Activated T-cell treated with anti-CD3 and anti-CD28 coated beads, Interleukin-2, amount 50 U/mL, for 1 hour (primary cell): ENCODE measurements around the gene AEBP1.

ENCODE experiments used
- DNase-seq: peaks from one replicate; pipeline ENCODE4 v3.0.0-alpha.2; 2020

The AEBP1 gene

DNA sequence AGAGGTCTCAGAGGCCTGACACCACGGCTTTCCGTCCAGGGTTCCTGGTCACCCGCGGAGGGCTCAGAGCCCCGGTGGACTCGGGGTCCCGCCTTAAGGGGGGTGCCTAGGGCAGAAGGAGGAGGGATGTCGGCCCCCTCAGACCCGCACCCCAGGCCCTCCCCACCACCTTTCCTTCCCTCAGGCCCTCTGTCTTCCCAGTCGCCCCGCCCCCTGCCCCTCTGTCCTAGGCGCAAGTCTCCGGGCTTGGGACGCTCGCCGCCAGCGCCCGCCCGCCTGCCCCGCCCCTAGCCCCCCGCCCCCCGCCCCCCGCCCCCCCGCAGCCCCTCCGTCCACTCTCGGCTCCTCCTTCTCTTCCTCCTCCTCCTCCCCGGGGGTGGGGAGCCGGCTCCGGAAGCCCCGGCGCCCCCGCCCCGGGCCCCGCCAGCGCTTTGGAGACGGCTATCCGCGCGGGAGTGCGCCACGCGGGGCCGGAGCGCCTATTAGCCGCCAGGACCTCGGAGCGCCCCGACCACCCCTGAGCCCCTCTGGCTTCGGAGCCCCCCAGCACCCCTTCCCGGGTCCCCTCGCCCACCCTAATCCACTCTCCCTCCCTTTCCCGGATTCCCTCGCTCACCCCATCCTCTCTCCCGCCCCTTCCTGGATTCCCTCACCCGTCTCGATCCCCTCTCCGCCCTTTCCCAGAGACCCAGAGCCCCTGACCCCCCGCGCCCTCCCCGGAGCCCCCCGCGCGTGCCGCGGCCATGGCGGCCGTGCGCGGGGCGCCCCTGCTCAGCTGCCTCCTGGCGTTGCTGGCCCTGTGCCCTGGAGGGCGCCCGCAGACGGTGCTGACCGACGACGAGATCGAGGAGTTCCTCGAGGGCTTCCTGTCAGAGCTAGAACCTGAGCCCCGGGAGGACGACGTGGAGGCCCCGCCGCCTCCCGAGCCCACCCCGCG, at the start of gene AEBP1:
Gene AEBP1, plus strand, starts transcription at position 423 of the 937 bp plus-strand sequence. Its CDS starts 321 bp downstream, at position 744.
- peak; percentile 49 for DNase-seq

DNA sequence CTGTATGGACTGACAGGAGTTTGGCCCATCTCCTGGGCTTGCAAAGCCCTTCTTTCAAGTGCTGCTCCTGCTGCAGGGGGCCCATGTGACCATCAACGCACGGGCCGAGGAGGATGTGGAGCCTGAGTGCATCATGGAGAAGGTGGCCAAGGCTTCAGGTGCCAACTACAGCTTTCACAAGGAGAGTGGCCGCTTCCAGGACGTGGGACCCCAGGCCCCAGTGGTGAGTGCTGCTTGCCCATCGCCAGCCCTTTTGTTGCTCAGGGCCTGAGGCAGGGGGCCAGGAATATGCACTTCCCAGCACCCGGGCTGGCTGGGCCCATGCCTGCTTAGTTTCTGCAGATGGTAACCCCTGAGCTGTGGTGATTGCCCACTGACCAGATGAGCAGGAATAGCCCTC, 47.5 kb upstream of the AEBP1 start:
- DNase-seq = peak; percentile 14

DNA sequence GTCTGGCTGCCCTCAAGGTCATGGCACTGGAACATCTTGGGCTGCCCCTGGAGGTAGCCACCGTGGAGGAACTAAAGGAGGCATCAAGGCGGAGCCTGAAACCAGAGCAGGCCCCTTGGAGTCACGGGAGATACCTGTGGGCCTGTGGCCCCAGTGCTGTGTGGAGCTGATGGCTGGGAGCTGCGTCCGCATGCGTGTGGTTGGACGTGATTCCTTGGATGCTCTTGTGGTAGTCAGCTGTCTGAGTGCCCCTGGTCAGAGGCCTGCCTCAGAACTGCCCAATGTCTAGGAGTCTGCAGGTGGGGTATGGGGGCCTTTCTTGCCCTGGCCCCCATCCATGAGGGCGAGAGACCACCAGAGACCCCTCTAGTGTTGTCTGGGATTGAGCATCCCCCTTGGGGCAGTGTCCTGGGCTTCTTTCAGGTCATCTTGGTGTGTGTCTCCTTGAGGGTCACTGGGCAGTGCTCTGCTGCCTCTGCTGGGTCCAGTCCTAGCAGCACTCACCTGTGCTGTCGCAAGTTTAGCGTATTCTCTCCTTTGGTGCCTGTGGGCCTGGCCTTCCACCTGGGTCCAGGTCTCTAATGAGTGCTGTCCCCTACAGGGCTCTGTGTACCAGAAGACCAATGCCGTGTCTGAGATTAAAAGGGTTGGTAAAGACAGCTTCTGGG, 46.8 kb upstream of the AEBP1 start:
- peak; percentile 13 for DNase-seq

DNA sequence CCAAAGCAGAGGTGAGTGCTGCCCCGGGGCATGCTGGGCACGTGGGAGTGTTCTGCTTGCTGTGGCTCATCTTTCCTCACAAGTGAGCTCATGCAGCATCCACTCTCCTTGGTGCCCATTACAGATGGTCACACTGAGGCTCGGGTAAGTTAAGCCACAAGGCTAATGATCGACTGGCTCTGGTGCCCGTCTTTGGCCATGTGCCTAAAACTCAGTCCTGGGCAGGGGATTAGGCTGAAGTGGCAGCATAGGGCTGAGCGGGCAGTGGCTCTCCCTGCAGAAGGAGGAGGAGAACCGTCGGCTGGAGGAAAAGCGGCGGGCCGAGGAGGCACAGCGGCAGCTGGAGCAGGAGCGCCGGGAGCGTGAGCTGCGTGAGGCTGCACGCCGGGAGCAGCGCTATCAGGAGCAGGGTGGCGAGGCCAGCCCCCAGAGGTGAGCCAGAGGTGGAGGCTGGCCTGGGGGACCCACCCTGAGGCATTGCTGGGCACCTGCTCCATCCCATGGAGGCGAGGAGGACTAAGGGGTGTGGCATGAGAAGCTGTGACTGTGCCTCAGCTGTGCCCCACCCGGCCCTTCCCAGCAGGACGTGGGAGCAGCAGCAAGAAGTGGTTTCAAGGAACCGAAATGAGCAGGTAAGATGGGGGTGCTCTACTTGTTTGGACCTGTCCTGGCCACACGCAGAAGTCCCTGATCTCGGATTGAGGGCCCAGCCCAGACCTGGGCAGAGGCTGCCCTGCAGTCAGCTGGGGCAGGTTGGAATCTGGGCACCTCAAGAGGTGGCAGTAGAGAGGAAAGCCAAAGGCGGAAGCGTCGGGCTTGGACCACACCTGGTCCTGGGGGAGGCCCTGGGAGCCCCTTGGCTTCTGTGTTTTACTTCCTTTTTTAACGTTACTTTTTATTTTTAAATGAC, 46.0 kb upstream of the AEBP1 start:
- peak; percentile 14 for DNase-seq

DNA sequence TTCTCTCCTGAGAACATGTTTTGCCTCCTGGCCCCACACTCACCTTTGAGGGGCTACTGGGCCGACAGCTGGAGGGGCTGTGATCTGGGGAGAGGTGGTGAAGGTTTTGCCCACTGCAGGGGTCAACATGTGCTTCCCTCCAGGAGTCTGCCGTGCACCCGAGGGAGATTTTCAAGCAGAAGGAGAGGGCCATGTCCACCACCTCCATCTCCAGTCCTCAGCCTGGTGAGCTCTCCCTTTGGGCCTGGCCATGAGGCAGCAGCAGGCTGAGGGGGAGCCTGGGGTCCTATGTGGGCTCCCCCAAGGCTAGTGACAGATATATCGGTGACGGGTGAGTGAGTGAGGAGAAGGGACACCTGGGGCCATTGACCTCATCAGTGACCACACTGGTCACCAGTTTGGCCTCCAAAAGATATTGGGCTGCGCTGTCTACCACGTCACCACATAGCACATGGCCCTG, 45.4 kb upstream of the AEBP1 start:
- no peak for DNase-seq

DNA sequence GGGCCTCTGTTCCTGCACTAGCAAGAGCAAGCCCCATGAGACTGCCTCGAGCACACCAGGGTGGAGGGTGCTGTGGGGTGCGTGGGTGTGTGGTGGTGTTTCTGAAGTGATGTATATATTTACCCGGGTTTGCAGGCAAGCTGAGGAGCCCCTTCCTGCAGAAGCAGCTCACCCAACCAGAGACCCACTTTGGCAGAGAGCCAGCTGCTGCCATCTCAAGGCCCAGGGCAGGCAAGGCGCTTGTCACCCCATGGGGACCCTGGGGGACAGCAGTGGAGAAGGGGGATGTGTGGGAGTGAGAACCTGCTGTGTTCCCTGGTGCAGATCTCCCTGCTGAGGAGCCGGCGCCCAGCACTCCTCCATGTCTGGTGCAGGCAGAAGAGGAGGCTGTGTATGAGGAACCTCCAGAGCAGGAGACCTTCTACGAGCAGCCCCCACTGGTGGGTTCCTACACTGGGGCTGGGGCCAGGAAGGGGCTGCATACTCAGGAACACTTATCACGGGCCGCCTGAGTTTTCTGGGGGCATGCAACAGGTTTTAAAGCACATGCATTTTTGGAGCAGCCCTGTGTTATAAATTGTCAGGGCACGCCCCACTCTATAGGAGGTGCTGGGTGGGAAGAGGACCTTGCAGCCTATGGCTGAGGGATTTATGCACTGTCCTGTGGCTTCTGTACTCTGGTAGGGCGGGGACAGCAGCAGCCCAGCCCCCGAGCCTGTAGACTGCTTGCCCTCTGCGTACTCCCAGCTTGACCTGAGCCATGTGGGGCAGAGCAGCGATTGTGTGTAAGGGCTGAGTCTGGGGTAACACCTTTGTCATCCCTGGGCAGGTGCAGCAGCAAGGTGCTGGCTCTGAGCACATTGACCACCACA, 44.7 kb upstream of the AEBP1 start:
- peak; percentile 20 for DNase-seq

DNA sequence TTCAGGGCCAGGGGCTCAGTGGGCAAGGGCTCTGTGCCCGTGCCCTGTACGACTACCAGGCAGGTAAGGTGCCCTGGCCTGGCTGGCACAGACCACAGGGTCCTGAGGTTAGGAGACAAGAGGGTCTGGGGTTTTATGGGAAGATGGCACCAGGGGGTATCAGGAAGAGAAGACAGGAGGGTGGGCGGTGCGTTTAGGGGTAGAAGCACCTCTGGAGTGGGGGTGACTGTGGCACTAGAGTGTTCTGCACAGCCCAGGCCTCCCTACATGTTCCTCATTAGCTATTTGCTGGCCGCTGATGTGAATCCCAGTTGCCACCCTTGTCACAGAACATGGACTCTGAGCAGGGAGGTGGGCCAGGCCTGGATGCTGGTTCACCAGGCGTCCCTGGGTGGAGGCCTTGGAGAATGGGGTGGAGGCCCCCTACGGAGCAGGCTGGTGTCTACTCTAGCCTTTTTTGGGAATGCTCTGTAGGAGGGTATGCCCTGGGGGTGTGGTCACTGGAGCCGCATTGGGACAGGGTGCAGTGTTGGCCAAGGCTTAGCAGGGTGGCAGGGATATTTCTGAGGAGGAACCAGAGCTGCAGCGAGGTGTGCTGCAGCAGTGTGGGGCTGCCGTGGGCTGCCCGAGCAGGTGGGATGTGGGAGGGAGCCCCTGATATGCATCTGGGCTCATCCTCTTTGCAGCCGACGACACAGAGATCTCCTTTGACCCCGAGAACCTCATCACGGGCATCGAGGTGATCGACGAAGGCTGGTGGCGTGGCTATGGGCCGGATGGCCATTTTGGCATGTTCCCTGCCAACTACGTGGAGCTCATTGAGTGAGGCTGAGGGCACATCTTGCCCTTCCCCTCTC, 43.8 kb upstream of the AEBP1 start:
- no peak for DNase-seq

DNA sequence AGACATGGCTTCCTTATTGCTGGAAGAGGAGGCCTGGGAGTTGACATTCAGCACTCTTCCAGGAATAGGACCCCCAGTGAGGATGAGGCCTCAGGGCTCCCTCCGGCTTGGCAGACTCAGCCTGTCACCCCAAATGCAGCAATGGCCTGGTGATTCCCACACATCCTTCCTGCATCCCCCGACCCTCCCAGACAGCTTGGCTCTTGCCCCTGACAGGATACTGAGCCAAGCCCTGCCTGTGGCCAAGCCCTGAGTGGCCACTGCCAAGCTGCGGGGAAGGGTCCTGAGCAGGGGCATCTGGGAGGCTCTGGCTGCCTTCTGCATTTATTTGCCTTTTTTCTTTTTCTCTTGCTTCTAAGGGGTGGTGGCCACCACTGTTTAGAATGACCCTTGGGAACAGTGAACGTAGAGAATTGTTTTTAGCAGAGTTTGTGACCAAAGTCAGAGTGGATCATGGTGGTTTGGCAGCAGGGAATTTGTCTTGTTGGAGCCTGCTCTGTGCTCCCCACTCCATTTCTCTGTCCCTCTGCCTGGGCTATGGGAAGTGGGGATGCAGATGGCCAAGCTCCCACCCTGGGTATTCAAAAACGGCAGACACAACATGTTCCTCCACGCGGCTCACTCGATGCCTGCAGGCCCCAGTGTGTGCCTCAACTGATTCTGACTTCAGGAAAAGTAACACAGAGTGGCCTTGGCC, 43.0 kb upstream of the AEBP1 start:
- no peak for DNase-seq

DNA sequence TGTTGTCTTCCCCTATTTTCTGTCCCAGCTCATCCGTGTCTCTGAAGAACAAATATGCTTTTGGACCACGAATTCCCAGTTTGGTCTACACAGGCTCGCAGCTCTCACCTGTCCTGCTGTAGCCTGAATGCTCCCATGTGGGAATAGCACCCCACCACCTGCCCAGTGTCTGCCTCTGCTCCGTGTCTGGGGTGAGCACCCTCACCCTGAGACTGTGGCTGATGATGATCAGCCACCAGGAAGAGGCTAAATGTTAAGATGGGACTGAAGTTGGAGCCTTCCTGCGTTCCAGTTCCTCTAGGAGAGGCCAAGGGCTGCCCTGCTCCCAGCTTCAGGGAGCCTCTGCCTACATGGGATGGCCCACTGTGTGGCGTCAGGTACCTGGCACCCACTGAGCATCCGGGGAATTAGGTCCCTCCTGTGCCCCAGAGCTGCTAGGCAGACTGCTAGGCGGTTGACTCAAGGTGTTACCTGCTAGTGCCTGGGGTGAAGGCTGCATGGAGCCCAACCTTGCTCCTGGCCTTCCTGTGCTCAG, 42.4 kb upstream of the AEBP1 start:
- DNase-seq = no peak

DNA sequence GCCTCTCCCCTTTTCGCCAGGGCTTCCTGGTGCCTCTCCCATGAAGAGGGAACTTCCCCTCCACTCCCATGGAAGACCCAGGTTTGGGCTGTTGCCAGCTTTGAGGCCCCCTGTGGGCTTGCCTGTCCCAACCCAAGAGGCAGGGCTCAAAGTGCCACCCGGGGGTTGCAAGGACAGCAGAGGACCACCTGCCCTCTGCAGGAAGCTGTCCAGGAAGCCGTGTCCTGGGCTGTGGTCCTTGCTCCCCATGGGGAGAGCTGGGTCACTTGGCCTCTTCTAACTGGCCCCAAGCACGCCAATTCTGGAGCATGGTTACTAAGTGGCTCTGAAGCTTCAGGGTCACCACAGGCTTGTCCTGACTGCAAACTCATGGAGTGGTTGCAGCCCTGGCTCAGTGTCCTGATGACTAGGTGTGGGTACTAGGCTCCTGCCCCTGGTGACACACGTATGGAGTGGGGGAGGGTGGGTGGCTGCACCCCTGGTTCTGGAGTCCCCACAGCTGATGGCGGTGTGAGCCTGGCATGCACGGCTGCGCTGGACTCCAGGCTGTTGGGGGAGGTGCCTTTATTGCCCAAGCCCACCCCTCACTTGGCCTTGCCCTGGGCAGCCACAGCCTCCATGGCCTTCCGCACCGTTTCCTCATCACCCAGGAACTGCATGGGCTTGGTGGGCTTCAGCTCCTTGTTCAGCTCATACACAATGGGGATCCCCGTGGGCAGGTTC, 41.8 kb upstream of the AEBP1 start:
- DNase-seq = no peak

DNA sequence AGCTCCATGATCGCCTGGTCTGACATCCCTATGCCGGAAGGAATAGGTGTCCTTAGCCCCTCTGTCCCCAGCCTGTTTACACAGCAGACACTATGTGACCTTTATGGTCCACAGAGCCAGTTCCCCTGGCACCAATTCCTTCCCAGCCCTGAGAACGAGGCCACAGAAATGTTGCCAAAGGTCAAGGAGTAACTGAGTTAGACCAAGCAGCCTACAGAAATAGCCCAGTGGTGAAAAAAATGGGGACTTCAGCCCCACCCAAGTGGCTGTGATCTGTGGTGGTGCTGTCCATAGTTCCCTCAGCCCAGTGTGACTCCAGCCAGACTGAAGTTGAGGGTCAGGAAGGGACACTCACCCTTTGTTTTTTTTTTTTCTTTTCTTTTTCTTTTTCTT, 41.2 kb upstream of the AEBP1 start:
- peak; percentile 17 for DNase-seq

DNA sequence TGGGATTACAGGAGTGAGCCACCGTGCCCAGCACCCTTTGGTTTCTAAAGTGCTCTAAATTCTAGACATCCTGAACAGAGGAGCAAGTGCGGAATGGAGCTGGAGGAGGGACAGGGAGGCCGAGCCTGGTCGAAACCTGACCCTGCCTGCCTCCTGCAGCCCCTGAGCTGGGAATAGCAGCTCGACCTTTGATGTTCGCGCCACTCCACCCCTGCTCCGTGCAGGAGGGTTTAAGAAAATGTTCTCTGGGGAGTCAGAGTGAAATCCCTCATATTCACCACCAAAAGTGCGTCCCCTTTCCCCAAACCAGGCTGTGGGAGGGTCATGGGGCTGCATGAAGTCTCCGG, 40.6 kb upstream of the AEBP1 start:
- peak; percentile 13 for DNase-seq

DNA sequence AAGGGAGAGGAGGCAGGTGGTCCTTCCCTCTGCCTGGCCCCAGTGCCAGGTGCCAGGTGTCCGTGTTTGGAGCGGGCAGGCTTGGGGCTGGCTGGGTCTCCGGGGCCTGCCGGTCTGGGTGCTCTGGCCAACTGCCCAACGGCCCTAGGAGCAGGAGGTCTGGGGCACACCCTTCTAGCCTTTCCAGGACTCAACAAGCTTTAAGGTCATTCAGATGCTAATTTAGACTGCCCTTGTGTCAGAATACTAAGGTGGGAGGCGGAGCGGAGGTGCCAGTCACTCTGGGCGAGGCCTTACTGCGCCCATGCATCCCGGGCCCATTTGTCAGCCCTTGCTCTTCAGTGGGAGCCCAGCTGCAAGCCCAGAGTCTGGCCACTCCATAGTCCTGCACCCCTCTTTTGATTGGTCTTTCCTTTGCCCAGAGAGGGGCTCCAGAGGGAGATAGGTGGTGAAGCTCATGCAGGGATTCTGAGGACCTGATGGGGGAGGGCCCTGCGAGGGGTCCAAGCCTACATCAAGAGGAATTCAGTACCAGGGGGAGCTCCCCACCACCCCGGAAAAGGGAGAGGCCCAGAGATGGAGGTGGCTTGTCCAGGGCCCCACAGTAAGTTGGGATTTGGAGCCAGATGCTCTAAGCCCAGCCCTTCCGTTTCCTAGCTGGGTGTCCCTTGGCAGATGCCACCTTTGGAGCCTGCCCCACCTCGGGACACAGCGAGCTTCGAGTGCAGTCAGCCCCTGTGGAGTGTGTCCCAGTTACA, 40.1 kb upstream of the AEBP1 start:
- peak; percentile 20 for DNase-seq

DNA sequence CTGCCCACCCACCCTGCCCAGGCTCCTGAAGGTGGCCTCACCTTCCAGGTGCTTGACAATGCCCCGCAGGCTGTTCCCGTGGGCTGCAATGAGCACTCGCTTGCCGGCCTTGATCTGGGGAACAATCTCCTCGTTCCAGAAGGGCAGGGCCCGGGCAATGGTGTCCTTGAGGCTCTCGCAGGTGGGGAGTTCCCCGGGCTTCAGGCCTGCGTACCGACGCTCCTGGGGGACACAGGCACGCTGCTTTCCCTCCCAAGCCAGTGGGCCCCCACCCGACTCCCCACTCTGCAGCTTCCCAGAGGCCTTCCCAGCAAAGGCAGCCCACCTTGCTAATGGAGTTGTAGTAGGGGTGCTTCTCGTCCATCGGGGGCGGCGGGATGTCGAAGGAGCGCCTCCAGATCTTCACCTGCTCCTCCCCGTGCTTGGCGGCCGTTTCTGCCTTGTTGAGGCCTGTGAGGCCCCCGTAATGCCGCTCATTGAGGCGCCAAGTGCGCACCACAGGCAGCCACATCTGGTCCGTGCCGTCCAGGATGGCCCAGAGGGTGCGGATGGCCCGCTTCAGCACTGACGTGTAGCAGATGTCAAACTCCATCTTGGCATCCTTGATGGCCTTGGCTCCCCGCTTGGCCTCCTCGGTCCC, 39.2 kb upstream of the AEBP1 start:
- DNase-seq = peak; percentile 23

DNA sequence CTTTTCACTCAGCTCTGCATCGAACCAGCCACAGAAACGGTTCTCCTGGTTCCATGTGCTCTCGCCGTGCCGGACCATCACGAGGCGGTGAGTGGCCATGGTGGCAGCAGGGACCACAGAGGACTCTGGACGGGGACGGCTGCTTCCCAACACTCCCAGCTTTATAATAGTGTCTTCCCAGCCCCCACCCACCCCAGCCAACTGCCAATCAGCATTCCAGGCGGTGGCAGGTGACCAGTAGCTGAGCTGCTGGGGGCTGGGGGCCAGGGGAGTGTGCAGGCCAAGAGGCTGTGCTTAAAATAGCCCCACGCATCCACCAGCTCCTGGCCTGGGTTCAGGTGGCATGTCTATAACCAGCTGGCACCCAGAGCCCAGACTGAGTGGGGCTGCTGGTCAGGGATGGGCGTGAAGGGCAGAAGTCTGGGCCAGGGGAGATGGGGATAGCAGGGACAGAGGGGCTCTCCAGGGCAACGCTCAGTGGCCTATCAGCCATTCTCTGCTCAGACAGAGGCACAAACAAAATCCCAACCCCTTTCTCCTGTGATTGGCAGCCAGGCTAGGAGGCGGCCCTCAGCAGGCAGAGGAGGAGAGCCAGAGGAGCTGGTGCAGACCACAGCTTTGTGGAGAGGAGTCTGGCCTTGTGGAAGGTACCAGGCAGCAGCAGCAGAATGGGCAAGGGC, 38.6 kb upstream of the AEBP1 start, which contains the start of gene PGAM2:
Gene PGAM2, minus strand, starts transcription at position 137 of the 680 bp plus-strand sequence. Its CDS starts 38 bp downstream, at position 99.
- DNase-seq = peak; percentile 24

DNA sequence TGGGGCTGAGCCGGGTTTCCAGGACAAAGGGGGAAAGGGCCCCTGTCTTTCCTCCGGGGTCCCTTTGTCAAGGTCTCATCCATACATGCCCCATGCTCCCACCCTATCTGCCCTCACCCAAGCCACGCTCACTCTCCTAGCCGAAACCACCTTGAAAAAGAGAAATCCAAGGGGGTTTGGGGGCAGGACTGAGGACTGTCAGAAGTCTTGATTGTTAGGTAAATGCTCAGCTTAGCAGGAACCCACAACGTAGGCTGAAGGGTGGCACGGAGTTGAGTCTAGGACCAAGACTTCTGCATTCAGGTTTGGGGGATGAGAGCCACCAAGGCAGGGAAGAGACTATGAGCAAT, 38.1 kb upstream of the AEBP1 start:
- DNase-seq = no peak

DNA sequence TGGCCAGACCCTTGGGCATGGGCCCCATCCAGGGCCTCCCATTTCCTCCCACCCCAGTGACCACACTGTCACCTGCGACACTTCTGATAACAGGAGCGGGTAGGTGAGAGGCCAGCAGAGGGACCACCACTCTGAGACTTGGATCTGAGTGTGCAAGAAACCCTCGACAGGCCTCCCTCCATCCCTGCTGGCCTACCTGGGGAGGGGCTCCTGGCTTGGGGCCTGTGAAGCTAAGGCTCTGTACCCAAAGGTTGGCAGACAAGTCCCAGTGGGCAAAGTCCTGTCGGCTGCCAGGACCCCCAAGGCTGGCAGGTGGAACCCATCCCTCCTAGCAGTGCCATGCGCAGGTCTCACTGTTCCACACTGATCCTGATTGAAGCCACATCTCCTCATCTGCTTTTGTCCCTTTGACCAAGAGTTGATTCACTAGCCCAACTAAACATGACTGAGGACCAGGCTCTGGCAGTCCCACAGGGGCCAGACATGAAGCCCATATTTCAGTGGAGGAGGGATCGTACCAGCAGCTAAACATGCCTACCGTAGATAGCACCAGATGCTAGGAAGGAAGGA, 37.6 kb upstream of the AEBP1 start:
- DNase-seq = peak; percentile 23
